ENCODE results near the gene COL26A1.

GRCh38 chr7:101321491-101322401, 40.9 kb upstream of the COL26A1 start, which contains the start of gene IFT22:
- no peak for TF ChIP-seq CTCF (IDR thresholded peaks at IDR 0.05 in 4 of 5, conservative IDR thresholded peaks at IDR 0.05 in 1 of 5)
- peak in 1 of 2 donors; percentile 11 for TF ChIP-seq POLR2A (IDR thresholded peaks at IDR 0.05)

All from gastrocnemius medialis (tissue), 4 donors.